MM.1S (cell line): ENCODE measurements around the gene SUSD2.

Source experiments
- DNase-seq: peaks from one replicate; pipeline ENCODE4 v3.0.0-alpha.2; 2015
- H2AFZ ChIP-seq: fragments of 300-600 bp; sonication (generic); 2 replicates; pipeline ENCODE4 v1.6.0; 2016; ENCODE audit warnings: antibody characterized with exemption, low read length
- H3F3A ChIP-seq: fragments of 300-600 bp; sonication (generic); 2 replicates; pipeline ENCODE4 v1.6.1; 2016; ENCODE audit warnings: mild to moderate bottlenecking, antibody characterized with exemption, low read length, moderate library complexity, mixed read lengths; ENCODE audit not compliant: insufficient read depth
- H3K27ac ChIP-seq: fragments of 300-600 bp; sonication (generic); 2 replicates; pipeline ENCODE4 v1.5.1; 2016; ENCODE audit warnings: mild to moderate bottlenecking, low read length
- H3K27me3 ChIP-seq: fragments of 300-600 bp; sonication (generic); replicated peaks from 2 replicates; pipeline ENCODE4 v1.6.0; 2016; ENCODE audit warnings: low read length; ENCODE audit not compliant: insufficient read depth
- H3K36me3 ChIP-seq: fragments of 300-600 bp; sonication (generic); replicated peaks from 2 replicates; pipeline ENCODE4 v1.6.1; 2016; ENCODE audit warnings: mild to moderate bottlenecking, low read length, mixed read lengths; ENCODE audit not compliant: insufficient read depth
- H3K4me1 ChIP-seq: fragments of 300-600 bp; sonication (generic); 2 replicates; pipeline ENCODE4 v1.6.1; 2016; ENCODE audit warnings: low read length, mixed read lengths
- H3K4me2 ChIP-seq: fragments of 300-600 bp; sonication (generic); 2 replicates; pipeline ENCODE4 v1.6.0; 2016; ENCODE audit warnings: low read depth, low read length
- H3K4me3 ChIP-seq: fragments of 300-600 bp; sonication (generic); 2 replicates; pipeline ENCODE4 v1.5.1; 2016; ENCODE audit warnings: low read length, mixed read lengths
- H3K79me2 ChIP-seq: fragments of 300-600 bp; sonication (generic); 2 replicates; pipeline ENCODE4 v1.6.1; 2016; ENCODE audit warnings: mixed run types, low read length, mixed read lengths
- H3K9ac ChIP-seq: fragments of 300-600 bp; sonication (generic); 2 replicates; pipeline ENCODE4 v1.6.1; 2016; ENCODE audit warnings: low read length, mixed read lengths
- H3K9me2 ChIP-seq: fragments of 300-600 bp; sonication (generic); replicated peaks from 2 replicates; pipeline ENCODE4 v1.6.1; 2016; ENCODE audit warnings: mild to moderate bottlenecking, low read length, mixed read lengths; ENCODE audit not compliant: insufficient read depth
- H3K9me3 ChIP-seq: fragments of 300-600 bp; sonication (generic); replicated peaks from 2 replicates; pipeline ENCODE4 v1.6.1; 2016; ENCODE audit warnings: mild to moderate bottlenecking, low read length, mixed read lengths; ENCODE audit not compliant: insufficient read depth
- H4K20me1 ChIP-seq: fragments of 300-600 bp; sonication (generic); 2 replicates; pipeline ENCODE4 v1.6.1; 2016; ENCODE audit warnings: mild to moderate bottlenecking, low read length, moderate library complexity, mixed read lengths; ENCODE audit not compliant: insufficient read depth
- EZH2 ChIP-seq: fragments of 300-600 bp; sonication (generic); optimal IDR thresholded peaks from 2 replicates; pipeline ENCODE3; 2017; ENCODE audit warnings: low read depth, mild to moderate bottlenecking, antibody characterized with exemption, low read length, mixed read lengths
- EZH2phosphoT487 ChIP-seq: fragments of 300-600 bp; sonication (generic); IDR thresholded peaks from 2 replicates; pipeline ENCODE4 v1.6.1; 2018; ENCODE audit warnings: antibody characterized with exemption, low read length
- TF ChIP-seq, protein P1 (sequence below): fragments of 300-600 bp; sonication (generic); IDR thresholded peaks from 2 replicates; pipeline ENCODE4 v1.5.1; 2016; ENCODE audit warnings: antibody characterized with exemption, low read length, mixed read lengths

SUSD2 gene

DNA sequence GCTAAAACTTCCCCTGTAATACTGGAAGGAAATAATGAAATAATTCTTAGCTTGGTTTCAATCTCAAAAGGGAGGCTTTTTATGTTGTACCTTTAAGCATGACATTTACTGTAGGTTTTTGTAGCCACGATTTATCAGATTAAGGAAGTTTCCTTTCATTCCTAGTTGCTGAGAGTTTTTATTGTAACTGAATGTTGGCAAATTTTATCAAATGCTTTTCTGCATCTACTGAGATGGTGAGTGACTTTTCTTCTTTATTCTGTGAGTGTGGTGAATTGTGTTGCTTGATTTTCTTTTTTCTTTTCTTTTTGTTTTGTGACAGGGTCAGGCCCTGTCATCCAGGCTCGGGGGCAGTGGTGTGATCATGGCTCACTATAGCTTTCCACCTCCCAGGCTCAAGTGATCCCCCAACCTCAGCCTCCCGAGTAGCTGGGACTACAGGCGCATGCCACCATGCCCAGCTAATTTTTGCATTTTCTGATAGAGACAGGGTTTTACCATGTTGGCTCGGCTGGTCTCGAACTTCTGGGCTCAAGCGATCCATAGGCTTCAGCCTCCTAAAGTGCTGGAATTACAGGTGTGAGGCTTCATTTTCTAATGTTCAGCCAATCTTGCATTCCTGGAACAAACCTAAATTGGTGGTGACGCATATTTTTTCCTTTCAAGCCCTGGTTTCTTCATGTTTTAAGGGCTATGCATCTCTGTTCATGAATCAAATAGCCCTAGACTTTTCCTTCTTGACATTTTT, 26.2 kb downstream of the SUSD2 start:
- no peak overlapping the region for H3K9ac ChIP-seq
- no peak overlapping the region for H3K4me2 ChIP-seq
- no peak overlapping the region for H2AFZ ChIP-seq
- no peaks in the 10 kb centered on the region for H3K36me3 ChIP-seq
- H3K4me1 ChIP-seq, result peaks cover 24% of the 10 kb centered on the region
- TF ChIP-seq EZH2phosphoT487 (no peak), EZH2 (no peak)
- TF ChIP-seq, protein P1, sequence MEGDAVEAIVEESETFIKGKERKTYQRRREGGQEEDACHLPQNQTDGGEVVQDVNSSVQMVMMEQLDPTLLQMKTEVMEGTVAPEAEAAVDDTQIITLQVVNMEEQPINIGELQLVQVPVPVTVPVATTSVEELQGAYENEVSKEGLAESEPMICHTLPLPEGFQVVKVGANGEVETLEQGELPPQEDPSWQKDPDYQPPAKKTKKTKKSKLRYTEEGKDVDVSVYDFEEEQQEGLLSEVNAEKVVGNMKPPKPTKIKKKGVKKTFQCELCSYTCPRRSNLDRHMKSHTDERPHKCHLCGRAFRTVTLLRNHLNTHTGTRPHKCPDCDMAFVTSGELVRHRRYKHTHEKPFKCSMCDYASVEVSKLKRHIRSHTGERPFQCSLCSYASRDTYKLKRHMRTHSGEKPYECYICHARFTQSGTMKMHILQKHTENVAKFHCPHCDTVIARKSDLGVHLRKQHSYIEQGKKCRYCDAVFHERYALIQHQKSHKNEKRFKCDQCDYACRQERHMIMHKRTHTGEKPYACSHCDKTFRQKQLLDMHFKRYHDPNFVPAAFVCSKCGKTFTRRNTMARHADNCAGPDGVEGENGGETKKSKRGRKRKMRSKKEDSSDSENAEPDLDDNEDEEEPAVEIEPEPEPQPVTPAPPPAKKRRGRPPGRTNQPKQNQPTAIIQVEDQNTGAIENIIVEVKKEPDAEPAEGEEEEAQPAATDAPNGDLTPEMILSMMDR, result no peak
- no peaks in the 10 kb centered on the region for H3K79me2 ChIP-seq
- H3K27ac ChIP-seq, result no peak overlapping the region
- H3F3A ChIP-seq, result peaks cover 14% of the 10 kb centered on the region
- H3K9me2 ChIP-seq, result no peaks in the 10 kb centered on the region
- no peaks in the 10 kb centered on the region for H3K9me3 ChIP-seq
- H3K27me3 ChIP-seq, result no peaks in the 10 kb centered on the region
- DNase-seq, result no peak
- H4K20me1 ChIP-seq, result no peaks in the 10 kb centered on the region
- no peak overlapping the region for H3K4me3 ChIP-seq

- Histone ChIP-seq H3F3A (peaks cover 14% of the 10 kb centered on the region), H3K4me1 (peaks cover 24% of the 10 kb centered on the region), H3K27ac (no peak overlapping the region), H4K20me1 (no peaks in the 10 kb centered on the region), H2AFZ (no peak overlapping the region), H3K9ac (no peak overlapping the region), H3K4me2 (no peak overlapping the region), H3K9me2 (no peaks in the 10 kb centered on the region), H3K4me3 (no peak overlapping the region), H3K36me3 (no peaks in the 10 kb centered on the region), H3K27me3 (no peaks in the 10 kb centered on the region), H3K79me2 (no peaks in the 10 kb centered on the region), H3K9me3 (no peaks in the 10 kb centered on the region)
- no peak for DNase-seq
- TF ChIP-seq, protein P1, result no peak
- TF ChIP-seq EZH2 (no peak), EZH2phosphoT487 (no peak)
Observed at GRCh38 chr22:24208012-24208749, 26.9 kb downstream of the SUSD2 start.

- no peak for DNase-seq
- Histone ChIP-seq H2AFZ (no peak overlapping the region), H3F3A (peaks cover 14% of the 10 kb centered on the region), H3K9me2 (no peaks in the 10 kb centered on the region), H3K9ac (no peak overlapping the region), H4K20me1 (no peaks in the 10 kb centered on the region), H3K4me2 (no peak overlapping the region), H3K36me3 (no peaks in the 10 kb centered on the region), H3K27me3 (no peaks in the 10 kb centered on the region), H3K9me3 (no peaks in the 10 kb centered on the region), H3K79me2 (no peaks in the 10 kb centered on the region), H3K27ac (no peak overlapping the region), H3K4me1 (peaks cover 24% of the 10 kb centered on the region), H3K4me3 (no peak overlapping the region)
- TF ChIP-seq, protein P1, result no peak
- TF ChIP-seq EZH2 (no peak), EZH2phosphoT487 (no peak)
Observed at GRCh38 chr22:24209016-24209415, 27.7 kb downstream of the SUSD2 start.
